GM21360 (cell line): ENCODE results near the gene CLIC4.

Experiments used
- ATAC-seq: cut with Tn5 transposase; IDR thresholded peaks from one replicate; pipeline ENCODE4 v1.9.1; 2021; ENCODE audit warnings: mild to moderate bottlenecking, moderate library complexity; ENCODE audit not compliant: unreplicated experiment

CLIC4 gene

DNA sequence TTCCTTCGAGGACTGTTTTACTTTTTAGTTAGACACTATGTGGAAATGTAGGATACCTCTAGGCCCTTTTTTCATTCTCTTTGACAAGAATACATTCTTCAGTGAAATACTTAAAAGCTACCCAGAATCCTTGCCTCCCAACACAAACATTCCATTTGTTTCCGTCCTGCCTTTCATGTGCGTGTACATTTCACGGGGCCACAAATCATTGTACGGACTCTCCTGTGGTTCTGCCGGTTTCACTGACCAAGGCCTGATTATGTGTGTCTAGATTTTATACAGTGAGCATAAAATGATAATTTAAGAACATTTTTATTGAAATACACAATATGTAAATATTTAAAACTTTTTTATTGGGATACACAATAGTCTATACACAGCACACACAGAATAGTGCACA lies 108.4 kb downstream of the CLIC4 start:
- no peak for ATAC-seq

DNA sequence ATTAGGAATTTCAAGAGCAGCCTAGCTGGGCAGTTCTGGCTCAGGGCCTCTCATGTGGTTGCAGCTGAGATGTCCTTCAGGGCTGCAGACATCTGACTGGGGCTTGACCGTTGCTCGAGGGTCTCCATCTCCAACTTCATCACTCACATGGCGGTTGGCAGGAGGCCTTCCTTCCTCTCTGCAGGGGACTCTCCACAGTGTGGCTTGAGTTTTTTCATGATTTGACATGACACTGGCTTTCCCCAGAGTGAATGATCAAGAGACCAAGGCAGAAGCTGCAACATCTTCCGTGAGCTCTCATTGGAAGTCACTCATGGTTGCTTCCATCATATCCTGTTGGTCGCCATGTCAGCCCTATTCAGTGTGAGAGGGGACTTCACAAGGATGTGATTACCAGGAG lies 110.2 kb downstream of the CLIC4 start:
- no peak for ATAC-seq

DNA sequence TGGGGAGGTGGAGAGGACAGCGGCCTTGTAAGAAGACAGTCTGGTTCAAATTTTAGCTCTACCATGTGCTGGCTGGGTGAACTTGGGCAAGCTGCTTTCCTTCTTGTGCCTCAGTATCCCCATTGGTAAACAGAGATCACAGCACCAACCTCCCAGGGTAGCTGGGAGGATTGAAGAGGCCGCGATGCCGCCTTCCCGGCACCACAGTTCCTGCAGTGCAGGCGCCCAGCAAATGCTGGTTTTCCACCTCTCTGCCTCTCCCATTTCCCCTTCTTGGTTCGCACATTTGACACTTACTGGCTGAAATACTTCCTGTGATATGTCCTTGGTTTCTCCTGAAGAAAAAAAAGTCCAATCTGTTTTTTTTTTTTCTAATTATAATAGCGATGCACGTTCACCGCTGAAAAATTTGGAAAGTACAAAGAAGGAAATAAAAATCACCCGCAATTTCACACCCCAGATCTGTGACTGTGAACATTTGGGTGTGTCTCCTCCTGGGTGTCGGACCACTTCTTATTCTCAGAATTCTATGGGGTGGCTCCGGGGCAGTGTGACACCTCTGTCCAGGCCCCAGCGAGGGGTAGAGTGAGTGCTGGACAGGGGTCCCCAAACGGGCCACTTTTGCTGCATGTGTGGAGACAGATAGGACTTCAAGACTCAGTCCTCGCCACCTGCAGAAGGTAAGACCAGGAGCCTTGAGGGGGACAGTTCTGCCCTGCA lies 111.7 kb downstream of the CLIC4 start:
- no peak for ATAC-seq

DNA sequence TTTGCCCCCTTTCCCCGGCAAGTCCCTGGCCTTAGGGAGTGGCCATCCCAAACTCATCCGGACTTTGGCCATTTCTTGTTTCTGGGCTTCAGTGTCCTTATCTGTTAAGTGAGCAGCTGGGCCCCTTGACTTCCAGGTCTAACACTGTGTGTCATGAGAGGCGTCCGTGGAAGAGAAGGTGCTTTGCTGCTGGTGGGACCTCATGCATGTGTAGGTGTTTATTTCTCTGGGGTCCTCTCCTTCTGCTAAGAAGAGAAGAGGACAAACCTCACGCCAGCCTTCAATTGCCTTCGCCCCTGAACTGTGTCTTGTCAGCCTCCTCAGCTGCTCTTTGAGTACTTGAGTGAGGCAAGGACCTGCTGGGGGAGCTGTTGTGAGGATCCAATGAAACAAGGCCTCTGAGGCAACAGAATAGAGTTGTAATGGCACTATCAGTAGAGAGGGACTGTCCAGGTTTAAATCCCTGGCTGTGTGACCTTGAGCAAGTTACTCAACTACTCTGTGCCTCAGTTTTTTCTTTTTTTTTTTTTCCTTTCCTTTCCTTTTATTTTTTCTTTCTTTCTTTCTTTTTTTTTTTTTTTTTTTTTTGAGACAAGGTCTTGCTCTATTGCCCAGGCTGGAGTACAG lies 112.4 kb downstream of the CLIC4 start:
- ATAC-seq = no peak

DNA sequence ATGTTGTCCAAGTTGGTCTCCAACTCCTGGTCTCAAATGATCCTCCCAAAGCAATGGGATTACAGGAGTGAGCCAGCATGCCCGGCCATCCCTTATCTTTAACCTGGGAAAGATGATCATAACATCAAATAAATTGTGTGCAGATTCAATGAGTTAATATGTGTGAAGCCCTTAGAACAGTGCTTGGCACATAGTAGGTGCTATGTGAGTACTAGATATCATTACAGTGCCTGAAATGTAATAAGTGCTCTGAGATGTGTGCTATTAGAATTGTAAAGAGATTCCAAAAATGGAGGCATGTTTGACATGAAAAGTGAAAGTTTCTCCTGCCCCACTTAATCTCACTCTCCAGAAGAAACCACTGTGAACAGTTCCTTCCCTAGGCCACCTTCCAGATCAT lies 113.0 kb downstream of the CLIC4 start:
- no peak for ATAC-seq

DNA sequence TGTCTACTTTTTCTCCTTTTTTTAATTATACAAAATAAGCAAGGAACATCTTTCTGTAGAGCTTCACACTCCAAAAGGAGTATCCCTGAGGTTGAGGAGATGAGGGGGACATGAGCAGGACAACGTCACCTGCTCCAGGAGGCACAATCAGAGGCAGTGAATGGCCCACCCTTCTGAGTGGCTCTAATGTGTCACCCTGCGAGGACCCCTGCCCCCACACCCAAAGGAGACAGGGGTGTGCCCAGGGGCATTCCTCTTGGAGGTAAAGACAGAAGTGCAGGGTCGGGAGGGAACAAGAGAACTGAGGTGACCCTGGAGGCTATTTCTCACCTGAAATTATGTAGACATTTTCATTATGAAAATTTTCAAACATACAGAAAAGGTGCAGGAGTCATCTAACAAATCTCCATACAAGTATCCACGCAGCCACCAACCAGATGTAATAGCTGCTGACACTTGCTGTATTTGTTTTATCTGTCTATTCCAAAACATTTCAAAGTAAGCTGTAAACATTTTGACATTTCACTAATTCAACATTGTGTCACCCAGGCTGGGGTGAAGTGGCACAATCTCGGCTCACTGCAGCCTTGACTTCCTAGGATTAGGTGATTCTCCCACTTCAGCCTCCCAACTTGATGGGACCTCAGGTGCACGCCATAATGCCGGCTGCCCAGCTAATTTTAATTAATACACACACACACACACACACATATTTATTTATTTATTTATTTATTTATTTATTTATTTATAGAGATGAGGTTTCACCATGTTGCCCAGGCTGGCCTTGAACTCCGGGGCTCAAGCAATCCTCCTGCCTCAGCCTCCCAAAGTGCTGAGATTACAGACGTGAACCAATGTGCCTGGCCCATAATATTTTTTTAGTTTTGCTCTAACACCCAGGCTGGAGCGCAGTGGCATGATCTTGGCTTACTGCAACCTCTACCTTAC lies 114.1 kb downstream of the CLIC4 start:
- ATAC-seq = no peak

DNA sequence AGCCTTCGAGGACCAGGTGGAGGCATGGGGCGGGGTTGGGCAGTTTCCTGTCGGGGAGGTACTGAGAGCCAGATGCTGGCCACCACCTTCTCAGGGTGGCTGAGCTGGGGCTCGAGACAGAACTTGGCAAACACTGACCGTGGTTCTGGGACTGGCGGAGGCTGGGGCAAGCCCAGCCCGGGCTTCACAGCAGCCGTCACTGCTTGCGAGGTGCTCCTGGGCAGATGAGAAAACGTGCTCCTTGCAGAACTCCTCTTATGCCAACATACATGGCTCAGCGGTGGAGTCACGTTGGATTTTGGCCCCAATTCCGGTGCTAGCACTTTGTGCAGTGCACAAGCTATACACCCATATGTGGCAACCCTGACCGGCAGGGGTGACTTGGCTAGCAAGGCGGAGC lies 115.6 kb downstream of the CLIC4 start:
- no peak for ATAC-seq

DNA sequence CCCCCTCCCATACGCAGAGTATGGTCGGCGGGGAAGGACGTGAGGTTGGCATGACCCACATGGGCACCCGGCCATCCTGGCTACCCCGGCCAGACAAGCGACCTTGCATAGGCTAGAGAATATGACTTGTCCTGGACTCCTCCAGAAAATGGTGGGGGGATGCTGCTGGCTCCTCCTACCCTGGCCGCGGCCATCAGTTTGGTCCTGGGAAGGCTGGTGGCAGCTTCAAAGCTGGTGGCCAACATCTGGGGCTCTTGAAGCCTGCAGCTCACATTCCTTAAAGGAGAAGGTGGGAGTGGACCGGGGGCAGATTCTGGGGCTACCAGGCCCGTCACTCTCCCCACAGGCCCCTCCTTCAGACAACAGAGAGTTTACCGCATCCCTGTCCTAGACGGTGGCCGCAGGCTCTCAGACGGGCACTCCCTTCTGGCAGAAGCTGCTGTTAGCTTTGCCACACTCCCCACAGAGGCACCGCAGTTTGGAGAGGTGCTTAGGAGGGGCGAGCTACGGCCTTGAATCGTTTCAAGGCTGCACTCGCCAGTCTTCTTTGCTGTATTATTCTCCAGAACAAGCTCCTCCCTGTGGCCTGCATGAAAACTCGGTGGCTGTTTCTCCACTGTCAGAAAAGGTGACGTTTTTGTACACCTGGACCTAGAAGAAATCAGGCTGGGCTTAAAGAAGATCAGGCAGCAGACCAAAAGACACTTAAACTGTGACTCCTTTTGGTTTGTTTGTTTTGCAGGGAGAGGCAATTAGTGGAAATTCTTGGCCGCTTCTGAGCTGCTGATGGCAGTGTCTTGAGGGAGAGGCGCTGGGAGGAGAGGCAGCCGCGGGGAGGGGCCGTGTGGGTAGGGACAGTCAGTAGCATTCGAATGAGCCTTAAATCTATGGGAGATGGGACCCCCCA lies 116.8 kb downstream of the CLIC4 start:
- no peak for ATAC-seq

DNA sequence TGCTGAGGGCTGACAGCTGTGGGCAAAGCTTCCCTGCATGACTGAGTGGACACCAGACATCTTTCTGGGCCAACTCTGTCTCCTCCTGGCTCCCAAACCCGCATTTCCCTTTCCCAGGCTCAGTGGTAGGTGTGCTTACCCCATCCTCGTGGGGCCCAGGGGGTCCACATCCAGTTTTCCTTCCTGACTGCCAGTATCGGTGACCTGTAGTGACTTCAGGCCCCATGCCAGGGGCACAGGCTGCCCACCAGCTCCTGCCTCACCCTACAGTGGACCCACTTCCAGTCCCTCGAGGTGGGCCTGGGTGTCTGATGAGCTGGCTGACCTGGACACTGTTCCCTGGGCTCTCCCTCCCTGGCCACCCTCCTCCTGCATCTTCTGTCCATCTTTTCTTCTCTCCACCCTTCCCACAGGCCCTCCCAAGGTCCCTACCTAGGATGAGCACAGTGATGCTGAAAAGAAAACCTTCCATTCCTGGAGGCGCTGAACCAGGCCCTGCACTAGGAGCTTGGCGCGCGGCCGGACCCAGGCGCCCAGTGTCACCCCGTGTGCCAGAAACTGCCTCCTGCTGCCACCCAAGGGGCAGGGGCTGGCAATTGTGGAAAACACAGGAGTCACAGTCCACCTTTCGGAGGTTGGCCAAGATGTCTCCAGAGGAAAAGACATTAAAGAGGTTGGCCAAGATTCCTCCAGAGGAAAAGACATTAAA lies 117.7 kb downstream of the CLIC4 start:
- no peak for ATAC-seq

DNA sequence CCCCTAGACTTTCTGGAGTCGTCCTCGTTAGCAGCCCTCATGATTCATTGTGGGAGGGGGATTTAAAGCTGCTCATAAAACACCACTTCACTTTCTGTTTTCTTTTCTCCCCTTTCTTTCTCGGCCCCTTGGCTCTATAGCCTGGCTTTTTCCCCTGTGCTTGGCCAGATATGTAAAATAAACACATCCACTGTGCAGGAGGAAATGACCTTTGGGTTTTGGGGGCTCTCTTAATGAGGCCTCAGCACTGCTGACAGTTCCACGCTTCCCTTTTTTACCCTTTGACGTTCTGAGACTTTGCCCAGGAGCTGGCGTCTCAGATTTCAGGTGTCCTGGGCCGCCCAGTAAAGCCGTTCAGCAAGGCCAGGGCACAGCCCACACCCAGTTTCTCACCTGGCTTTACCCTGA lies 119.1 kb downstream of the CLIC4 start:
- no peak for ATAC-seq

DNA sequence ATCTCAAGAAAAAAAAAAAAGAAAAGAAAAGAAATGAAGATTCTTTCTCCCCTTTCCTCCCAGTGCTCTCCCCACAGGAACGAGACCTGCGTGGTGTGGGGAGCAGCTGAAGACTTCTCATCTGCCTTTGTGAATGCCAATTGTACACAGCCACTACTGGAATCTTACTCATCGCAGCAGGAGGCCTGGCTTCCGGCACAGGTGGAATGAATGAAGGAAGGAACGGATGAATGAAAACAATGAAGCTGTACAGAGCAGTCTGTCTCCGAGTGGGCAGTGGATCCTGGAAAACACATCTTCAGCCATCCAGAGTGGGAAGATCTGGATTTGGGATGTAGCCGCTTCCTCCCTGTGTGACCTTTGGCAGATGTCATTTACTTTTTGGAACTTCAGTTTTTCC lies 119.9 kb downstream of the CLIC4 start:
- ATAC-seq = no peak

DNA sequence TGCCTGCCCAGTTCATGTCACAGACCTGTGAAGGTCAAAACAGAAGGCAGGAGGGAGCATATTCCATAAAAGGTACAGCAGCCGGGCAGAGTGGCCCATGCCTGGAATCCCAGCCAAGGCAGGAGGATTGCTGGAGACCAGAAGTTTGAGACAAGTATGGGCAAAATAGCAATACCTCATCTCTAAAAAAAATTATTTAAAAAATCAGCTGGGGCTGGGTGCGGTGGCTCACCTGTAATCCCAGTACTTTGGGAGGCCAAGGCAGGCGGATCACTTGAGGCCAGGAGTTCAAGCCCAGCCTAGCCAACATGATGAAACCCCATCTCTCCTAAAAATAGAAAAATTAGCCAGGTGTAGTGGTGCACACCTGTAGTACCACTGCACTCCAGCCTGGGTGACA lies 120.3 kb downstream of the CLIC4 start:
- ATAC-seq = no peak

DNA sequence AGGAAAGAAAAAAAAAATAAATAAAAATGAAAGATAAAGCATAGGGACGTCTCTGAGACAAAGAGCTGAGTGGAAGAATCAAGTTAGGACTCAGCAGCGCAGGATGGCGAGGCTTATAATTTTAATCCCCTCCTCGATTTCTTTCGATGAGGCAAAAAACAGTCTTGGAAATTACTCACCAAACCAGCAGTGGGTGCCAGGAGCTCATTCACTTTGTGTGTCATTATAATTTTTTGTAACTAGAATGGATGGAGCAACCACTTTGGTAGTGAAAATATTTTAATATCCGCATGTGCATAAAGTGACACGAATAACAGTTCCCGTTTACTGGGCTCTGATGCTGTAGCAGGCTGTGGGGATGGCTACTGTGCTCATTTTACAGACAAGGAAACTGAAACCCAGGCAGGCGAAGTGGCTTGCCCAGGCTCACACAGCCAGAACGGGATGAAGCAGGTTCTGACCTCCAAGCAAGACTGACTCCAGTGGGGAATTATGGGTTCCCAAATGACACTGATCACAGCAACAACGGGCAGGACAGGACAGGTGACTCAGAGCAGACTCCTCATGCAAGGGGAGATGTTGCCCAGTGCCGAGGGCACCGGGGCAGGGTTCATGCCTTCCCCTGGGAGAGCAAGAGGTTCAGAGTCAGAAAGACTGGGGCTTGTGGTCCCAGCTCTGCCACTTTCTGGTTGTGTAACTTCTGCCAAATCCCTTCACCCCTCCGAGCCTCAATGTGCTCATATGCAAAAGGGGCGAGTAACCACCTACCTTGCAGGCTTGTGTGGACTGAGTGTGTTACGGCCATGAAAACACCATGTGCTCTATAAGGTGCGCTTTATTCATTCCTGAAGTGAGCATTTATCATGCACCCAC lies 121.2 kb downstream of the CLIC4 start:
- ATAC-seq = no peak

DNA sequence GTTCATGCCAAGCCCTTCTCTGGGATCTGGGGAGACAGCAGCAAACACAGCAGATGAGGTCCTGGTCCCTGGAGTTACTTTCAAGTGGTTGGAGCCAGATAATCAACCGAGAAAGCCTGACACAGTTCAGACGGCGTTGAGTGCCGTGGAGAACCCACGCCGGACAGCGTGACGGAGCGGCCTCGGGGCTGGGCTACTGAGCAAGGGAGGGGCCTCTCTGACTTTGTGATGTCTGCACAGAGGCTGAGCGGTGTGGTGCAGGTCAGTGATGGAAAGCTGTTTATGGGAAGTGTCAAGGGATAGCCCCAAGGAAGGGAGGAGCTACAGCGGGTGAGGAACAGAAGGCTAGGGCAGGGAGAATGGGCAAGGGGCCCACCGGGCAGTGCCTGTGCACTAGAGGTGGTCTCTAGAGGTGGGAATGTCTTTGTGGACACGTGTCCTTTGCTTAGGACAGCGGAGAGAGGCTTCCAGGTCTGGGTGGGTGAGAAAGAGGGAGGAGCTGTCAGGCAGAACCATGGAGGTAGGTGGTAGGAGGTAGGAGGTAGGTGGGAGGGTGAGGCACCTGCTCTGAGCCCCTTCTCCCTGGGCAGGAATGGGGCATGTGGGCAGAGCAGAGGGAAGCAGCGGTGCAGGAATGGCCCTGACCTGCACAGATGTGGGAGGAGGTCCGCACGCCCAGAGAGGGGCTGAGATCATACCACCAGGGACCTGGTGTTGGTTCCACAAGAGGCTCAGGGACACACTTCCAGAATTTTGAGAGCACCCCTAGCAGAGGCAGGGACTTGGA lies 122.0 kb downstream of the CLIC4 start:
- ATAC-seq = no peak

DNA sequence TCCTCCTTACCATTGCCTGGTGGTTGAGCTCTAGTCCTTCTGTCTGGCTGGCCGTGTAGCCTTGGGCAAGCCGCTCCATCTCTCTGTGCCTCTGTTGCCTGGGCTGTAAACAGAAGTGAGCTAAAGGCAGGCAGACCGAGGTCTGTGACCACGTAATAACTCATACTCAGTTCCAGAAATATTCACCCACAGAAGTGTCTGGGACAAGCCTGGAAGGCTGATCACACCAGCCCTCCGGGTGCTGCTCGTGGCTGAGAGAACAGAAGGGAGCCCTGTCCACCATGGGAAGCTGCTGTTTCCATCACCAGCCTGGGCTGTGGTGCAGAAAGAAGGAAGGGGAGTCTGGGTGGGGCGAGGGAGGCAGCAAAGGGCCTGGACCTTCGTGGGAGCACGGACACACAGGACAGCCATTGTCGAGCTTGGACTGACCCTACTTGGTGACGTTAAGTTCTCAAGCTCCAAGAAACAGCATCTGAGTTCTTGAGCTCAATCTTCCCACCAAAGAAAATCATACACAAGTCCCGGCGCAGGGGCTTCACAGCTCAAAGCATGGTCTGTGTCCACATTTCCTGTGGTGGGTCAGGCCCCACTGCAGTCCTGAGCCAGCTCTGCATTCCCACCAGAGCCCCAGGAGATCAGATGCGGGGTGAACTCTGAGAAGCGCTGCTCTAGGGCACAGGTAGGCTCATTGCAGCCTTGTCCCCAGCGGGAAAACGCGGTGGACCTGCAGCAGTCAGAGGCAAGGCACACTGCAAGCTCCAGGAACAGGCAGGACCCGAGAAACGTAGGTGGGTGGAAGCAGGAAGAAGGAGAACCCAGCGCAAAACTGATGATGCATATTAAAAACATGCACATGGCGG lies 123.0 kb downstream of the CLIC4 start:
- no peak for ATAC-seq

DNA sequence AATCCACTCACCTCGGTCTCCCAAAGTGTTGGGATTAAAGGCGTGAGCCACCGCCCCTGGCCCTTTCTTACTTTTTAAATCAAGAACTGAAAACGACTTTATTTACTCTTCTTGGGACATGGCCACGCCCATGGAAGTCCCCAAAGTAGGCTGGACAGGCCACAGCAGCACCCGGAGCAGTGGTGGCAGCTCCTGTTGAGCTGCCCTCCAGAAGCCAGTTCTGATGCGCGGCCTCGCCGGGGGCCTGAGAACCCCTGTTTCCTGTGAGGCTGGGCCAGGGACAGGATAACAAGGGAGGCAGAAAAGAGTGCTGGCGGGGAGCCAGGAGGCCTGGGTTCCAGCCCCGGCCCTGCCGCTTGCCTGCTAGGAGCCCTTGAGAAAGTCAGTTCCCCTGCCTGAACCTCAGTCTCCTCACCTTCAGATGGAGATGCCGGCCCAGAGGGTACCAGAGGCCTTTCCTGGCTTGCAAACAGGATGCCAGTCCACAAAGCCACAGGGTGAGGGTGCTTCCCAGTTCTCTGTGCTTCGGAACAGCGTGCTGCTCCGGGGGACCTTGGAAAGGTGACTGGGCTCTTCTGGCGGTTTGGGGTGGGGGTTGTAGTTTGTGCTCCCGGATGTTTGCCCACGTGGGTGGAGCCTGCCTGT lies 125.4 kb downstream of the CLIC4 start:
- no peak for ATAC-seq

DNA sequence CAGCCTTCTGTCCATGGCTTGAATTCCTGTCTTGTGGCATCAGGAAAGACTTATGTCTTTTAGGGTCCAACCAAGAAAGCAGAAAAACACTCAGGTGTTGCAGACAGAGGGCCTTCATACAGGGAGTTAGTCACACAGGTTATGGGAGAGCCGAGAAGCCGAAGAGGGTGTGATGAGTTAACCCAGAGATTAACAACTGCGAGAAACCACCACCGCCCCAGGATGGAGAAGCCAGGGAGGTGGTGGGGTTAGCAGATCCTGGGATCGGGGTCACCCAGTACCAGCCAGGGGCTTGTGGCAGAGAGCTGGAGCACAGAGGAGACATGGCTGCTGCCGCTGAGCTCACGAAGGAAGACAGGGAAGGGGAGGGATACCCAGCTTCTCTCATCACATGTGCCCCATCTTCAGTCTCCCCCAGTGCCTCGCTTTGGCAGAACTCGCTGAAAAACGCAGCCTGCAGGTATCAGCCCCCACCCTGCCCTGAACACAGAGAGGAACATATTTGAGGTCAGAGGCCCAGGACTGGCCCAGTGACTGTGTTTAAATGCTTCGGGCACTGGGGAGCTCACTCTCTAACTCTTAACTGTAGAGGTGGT lies 126.2 kb downstream of the CLIC4 start:
- ATAC-seq = no peak
